H9 (cell line): ENCODE measurements around the gene COX4I2. TPM values are rescaled to one million over a fixed set of nuclear protein-coding genes. Genes with fewer than 3 reads are reported as not detected.

Experiments
- DNase-seq: peaks from one replicate; pipeline ENCODE4 v3.0.0-alpha.2; 2017
- H2AFZ ChIP-seq: one replicate; pipeline ENCODE4 v1.6.1; 2013; ENCODE audit warnings: mild to moderate bottlenecking, low read length, control low read depth, moderate library complexity
- H2AK5ac ChIP-seq: 2 replicates; pipeline ENCODE4 v1.6.1; 2013; ENCODE audit warnings: low read length, control low read depth, mixed read lengths; ENCODE audit not compliant: insufficient read length
- H2BK120ac ChIP-seq: one replicate; pipeline ENCODE4 v1.6.1; 2013; ENCODE audit warnings: low read depth, mild to moderate bottlenecking, low read length, control low read depth, inconsistent platforms; ENCODE audit not compliant: poor library complexity, severe bottlenecking
- H2BK12ac ChIP-seq: 2 replicates; pipeline ENCODE4 v1.6.1; 2013; ENCODE audit warnings: low read length, control low read depth, mixed read lengths, low read depth; ENCODE audit not compliant: insufficient read length
- H2BK15ac ChIP-seq: 2 replicates; pipeline ENCODE4 v1.6.1; 2013; ENCODE audit warnings: low read depth, low read length, control low read depth
- H2BK20ac ChIP-seq: one replicate; pipeline ENCODE4 v1.6.1; 2013; ENCODE audit warnings: low read depth, mild to moderate bottlenecking, low read length, control low read depth, inconsistent platforms; ENCODE audit not compliant: poor library complexity, severe bottlenecking
- H2BK5ac ChIP-seq: 2 replicates; pipeline ENCODE4 v1.6.1; 2013; ENCODE audit warnings: low read length, control low read depth, mixed read lengths; ENCODE audit not compliant: insufficient read length
- H3K14ac ChIP-seq: 2 replicates; pipeline ENCODE4 v1.6.1; 2013; ENCODE audit warnings: low read length, control low read depth; ENCODE audit not compliant: insufficient read depth
- H3K18ac ChIP-seq: 2 replicates; pipeline ENCODE4 v1.6.1; 2013; ENCODE audit warnings: low read depth, mild to moderate bottlenecking, mixed read lengths, low read length, control low read depth; ENCODE audit not compliant: insufficient read length
- H3K23ac ChIP-seq: 2 replicates; pipeline ENCODE4 v1.6.1; 2013; ENCODE audit warnings: low read length, control low read depth, mixed read lengths, low read depth; ENCODE audit not compliant: insufficient read length
- H3K23me2 ChIP-seq: 2 replicates; pipeline ENCODE4 v1.6.1; 2013; ENCODE audit warnings: low read depth, mild to moderate bottlenecking, mixed read lengths, low read length, control low read depth; ENCODE audit not compliant: insufficient read length, poor library complexity, severe bottlenecking
- H3K27ac ChIP-seq: 2 replicates; pipeline ENCODE4 v1.5.1; 2013; ENCODE audit warnings: low read length, control low read depth, mixed read lengths, low read depth; ENCODE audit not compliant: insufficient read length
- H3K27me3 ChIP-seq: 2 replicates; pipeline ENCODE4 v1.6.1; 2013; ENCODE audit warnings: low read length, control low read depth, inconsistent platforms; ENCODE audit not compliant: insufficient read depth
- H3K4ac ChIP-seq: 2 replicates; pipeline ENCODE4 v1.6.1; 2013; ENCODE audit warnings: low read depth, mild to moderate bottlenecking, control low read depth, inconsistent platforms, low read length, moderate library complexity
- H3K4me1 ChIP-seq: 2 replicates; pipeline ENCODE4 v1.6.1; 2013; ENCODE audit warnings: low read length, control low read depth, inconsistent platforms; ENCODE audit not compliant: insufficient read depth
- H3K4me2 ChIP-seq: 2 replicates; pipeline ENCODE4 v1.6.1; 2013; ENCODE audit warnings: low read length, control low read depth, mixed read lengths; ENCODE audit not compliant: insufficient read length, insufficient read depth
- H3K56ac ChIP-seq: 2 replicates; pipeline ENCODE4 v1.6.1; 2013; ENCODE audit warnings: low read depth, mild to moderate bottlenecking, mixed read lengths, low read length, control low read depth; ENCODE audit not compliant: insufficient read length
- H3K79me1 ChIP-seq: 2 replicates; pipeline ENCODE4 v1.6.1; 2013; ENCODE audit warnings: low read depth, mild to moderate bottlenecking, moderate library complexity, low read length, control low read depth, inconsistent platforms; ENCODE audit not compliant: insufficient read depth, poor library complexity, severe bottlenecking
- H3K79me2 ChIP-seq: 2 replicates; pipeline ENCODE4 v1.6.1; 2013; ENCODE audit warnings: low read length, control low read depth, inconsistent platforms; ENCODE audit not compliant: insufficient read depth
- H3K9ac ChIP-seq: 2 replicates; pipeline ENCODE4 v1.6.1; 2013; ENCODE audit warnings: low read length, control low read depth, mixed read lengths; ENCODE audit not compliant: insufficient read length; ENCODE audit errors: extremely low read depth
- H3K9me3 ChIP-seq: one replicate; pipeline ENCODE4 v1.6.1; 2013; ENCODE audit warnings: low read depth, low read length, inconsistent platforms; ENCODE audit not compliant: control insufficient read depth
- H3T11ph ChIP-seq: one replicate; pipeline ENCODE4 v1.6.1; 2013; ENCODE audit warnings: mild to moderate bottlenecking, low read length, control low read depth, inconsistent platforms
- H4K20me1 ChIP-seq: one replicate; pipeline ENCODE4 v1.6.1; 2013; ENCODE audit not compliant: control insufficient read depth, insufficient read length, insufficient read depth
- H4K5ac ChIP-seq: 2 replicates; pipeline ENCODE4 v1.6.1; 2013; ENCODE audit warnings: low read depth, mild to moderate bottlenecking, mixed read lengths, low read length, control low read depth; ENCODE audit not compliant: insufficient read length
- H4K8ac ChIP-seq: replicated peaks from 2 replicates; pipeline ENCODE4 v1.6.1; 2013; ENCODE audit warnings: low read length, control low read depth, mixed read lengths, low read depth; ENCODE audit not compliant: insufficient read length
- H4K91ac ChIP-seq: 2 replicates; pipeline ENCODE4 v1.6.1; 2013; ENCODE audit warnings: low read depth, mild to moderate bottlenecking, moderate library complexity, mixed read lengths, low read length, control low read depth; ENCODE audit not compliant: insufficient read length
- H3K27ac Mint-ChIP-seq, 3 experiments: 2 replicates in 2 of 3; 3 replicates in 1 of 3; pipeline ENCODE4 v1.8.0; 2020 to 2021; ENCODE audit warnings: mixed read lengths in 3 of 3, mild to moderate bottlenecking in 1 of 3, moderate library complexity in 1 of 3
- H3K27me3 Mint-ChIP-seq: 2 replicates; pipeline ENCODE4 v1.8.0; 2021; ENCODE audit warnings: low read depth, mild to moderate bottlenecking, moderate library complexity, mixed read lengths
- H3K36me3 Mint-ChIP-seq, 3 experiments: 2 replicates in 2 of 3; 3 replicates in 1 of 3; pipeline ENCODE4 v1.8.0; 2020 to 2021; ENCODE audit warnings: low read depth in 3 of 3, mixed read lengths in 3 of 3; ENCODE audit not compliant: insufficient read depth in 1 of 3
- H3K4me1 Mint-ChIP-seq, 2 experiments: 2 replicates each; pipeline ENCODE4 v1.8.0; 2020; ENCODE audit warnings: mixed read lengths in 2 of 2
- H3K4me3 Mint-ChIP-seq, 2 experiments: 2 replicates in 1 of 2; 3 replicates in 1 of 2; pipeline ENCODE4 v1.8.0; 2020 to 2021; ENCODE audit warnings: mild to moderate bottlenecking in 2 of 2, mixed read lengths in 2 of 2, moderate library complexity in 1 of 2
- H3K9me3 Mint-ChIP-seq, 2 experiments: 2 replicates in 1 of 2; 3 replicates in 1 of 2; pipeline ENCODE4 v1.8.0; 2020; ENCODE audit warnings: mild to moderate bottlenecking in 2 of 2, mixed read lengths in 2 of 2, moderate library complexity in 1 of 2
- WGBS: extraction: QIAGEN DNeasy Blood & Tissue Kit; methylation state at CpG from one replicate; pipeline ENCODE4 v1.1.7; 2013; ENCODE audit warnings: missing lambda C conversion rate, low lambda C conversion rate, mixed read lengths; ENCODE audit not compliant: insufficient read length; ENCODE audit errors: extremely low coverage; 5-methylcytosine and 5-hydroxymethylcytosine counted together
- total RNA-seq: library from RNA; stranded (reverse); gene quantifications from 2 replicates; pipeline ENCODE4 v1.2.1, GENCODE V29; 2021
- TF ChIP-seq, protein P1 (sequence below): fragments of 200-600 bp; sonication (generic); conservative IDR thresholded peaks from 3 replicates; pipeline ENCODE4 v1.8.0; 2021; ENCODE audit warnings: antibody characterized with exemption, mild to moderate bottlenecking

COX4I2 gene
- total RNA-seq, 1 experiment from 2014 or later, result not detected

DNA sequence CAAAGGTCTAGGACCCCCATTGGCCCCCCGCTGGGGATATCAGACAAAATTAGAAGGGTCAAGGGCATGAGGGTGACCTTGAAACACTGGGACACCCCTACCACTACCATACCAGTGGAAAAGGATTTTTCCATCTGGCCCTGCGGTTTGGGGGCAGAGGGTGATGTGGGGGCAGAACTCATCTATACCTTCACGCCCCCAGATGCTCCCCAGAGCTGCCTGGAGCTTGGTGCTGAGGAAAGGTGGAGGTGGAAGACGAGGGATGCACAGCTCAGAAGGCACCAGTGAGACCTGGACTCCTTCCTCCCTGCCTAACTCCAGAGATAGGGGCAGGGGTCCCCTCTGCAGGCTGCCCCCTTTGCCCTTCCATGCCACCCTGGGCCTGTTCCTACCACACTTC lies 1.1 kb downstream of the COX4I2 start:
- no peaks in the 10 kb centered on the region for H3K79me2 ChIP-seq
- no peak overlapping the region for H2AK5ac ChIP-seq
- H3K79me1 ChIP-seq, result no peaks in the 10 kb centered on the region
- H3K9me3 ChIP-seq, result no peaks in the 10 kb centered on the region
- no peak overlapping the region for H3K14ac ChIP-seq
- Mint-ChIP-seq H3K27me3 (peaks cover 8% of the 10 kb centered on the region), H3K4me3 (no peak overlapping the region), H3K9me3 (no peaks in the 10 kb centered on the region), H3K36me3 (no peaks in the 10 kb centered on the region), H3K27ac (no peak overlapping the region), H3K4me1 (peaks cover 3 to 9% of the 10 kb centered on the region in 2 experiments; a peak in 3 of 4 replicates)
- H3K18ac ChIP-seq, result no peak overlapping the region
- no peak overlapping the region for H3T11ph ChIP-seq
- no CpG with 5 or more reads among the region's 4 CpGs for WGBS
- no peak overlapping the region for H2BK5ac ChIP-seq
- H3K4ac ChIP-seq, result no peak overlapping the region
- no peak overlapping the region for H3K4me2 ChIP-seq
- H2BK15ac ChIP-seq, result no peak overlapping the region
- DNase-seq, result no peak
- no peak overlapping the region for H2BK120ac ChIP-seq
- no peaks in the 10 kb centered on the region for H4K20me1 ChIP-seq
- H3K23me2 ChIP-seq, result no peaks in the 10 kb centered on the region
- H2BK12ac ChIP-seq, result no peak overlapping the region
- H3K56ac ChIP-seq, result no peak overlapping the region
- no peak overlapping the region for H4K91ac ChIP-seq
- no peaks in the 10 kb centered on the region for H3K4me1 ChIP-seq
- no peak overlapping the region for H3K9ac ChIP-seq
- TF ChIP-seq, protein P1, sequence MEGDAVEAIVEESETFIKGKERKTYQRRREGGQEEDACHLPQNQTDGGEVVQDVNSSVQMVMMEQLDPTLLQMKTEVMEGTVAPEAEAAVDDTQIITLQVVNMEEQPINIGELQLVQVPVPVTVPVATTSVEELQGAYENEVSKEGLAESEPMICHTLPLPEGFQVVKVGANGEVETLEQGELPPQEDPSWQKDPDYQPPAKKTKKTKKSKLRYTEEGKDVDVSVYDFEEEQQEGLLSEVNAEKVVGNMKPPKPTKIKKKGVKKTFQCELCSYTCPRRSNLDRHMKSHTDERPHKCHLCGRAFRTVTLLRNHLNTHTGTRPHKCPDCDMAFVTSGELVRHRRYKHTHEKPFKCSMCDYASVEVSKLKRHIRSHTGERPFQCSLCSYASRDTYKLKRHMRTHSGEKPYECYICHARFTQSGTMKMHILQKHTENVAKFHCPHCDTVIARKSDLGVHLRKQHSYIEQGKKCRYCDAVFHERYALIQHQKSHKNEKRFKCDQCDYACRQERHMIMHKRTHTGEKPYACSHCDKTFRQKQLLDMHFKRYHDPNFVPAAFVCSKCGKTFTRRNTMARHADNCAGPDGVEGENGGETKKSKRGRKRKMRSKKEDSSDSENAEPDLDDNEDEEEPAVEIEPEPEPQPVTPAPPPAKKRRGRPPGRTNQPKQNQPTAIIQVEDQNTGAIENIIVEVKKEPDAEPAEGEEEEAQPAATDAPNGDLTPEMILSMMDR, result no peak
- no peak overlapping the region for H4K5ac ChIP-seq
- no peak overlapping the region for H2AFZ ChIP-seq
- H3K27ac ChIP-seq, result no peak overlapping the region
- H4K8ac ChIP-seq, result no peak overlapping the region
- H3K27me3 ChIP-seq, result no peaks in the 10 kb centered on the region
- no peak overlapping the region for H2BK20ac ChIP-seq
- H3K23ac ChIP-seq, result no peak overlapping the region
